Esophagus muscularis mucosa (tissue), 4 donors: Measurements from ENCODE around the gene LAPTM5.

Source experiments
- EP300 ChIP-seq: sonication (generic); formaldehyde crosslinking; IDR thresholded peaks from one replicate; pipeline ENCODE4 v1.6.1; 2017; ENCODE audit warnings: antibody characterized with exemption
- POLR2A ChIP-seq: fragments of 450-650 bp; IDR thresholded peaks from one replicate; pipeline ENCODE4 v1.6.1; 2017; ENCODE audit warnings: antibody characterized with exemption, moderate library complexity, mild to moderate bottlenecking, low read depth
- POLR2AphosphoS5 ChIP-seq, 2 donors: sonication (generic); formaldehyde crosslinking; IDR thresholded peaks; one replicate each; pipeline ENCODE4 v1.6.1; 2017; ENCODE audit warnings: antibody characterized with exemption in 2 of 2
- TF ChIP-seq, protein P1 (sequence below), 3 experiments: fragments of 200-600 bp in 2 of 3; fragments of 450-650 bp in 1 of 3; sonication (generic) in 2 of 3; IDR thresholded peaks; one replicate each; pipeline ENCODE4 v1.5.1; 2017 to 2019; ENCODE audit warnings: antibody characterized with exemption in 3 of 3, mild to moderate bottlenecking in 2 of 3, moderate library complexity in 1 of 3

DNA sequence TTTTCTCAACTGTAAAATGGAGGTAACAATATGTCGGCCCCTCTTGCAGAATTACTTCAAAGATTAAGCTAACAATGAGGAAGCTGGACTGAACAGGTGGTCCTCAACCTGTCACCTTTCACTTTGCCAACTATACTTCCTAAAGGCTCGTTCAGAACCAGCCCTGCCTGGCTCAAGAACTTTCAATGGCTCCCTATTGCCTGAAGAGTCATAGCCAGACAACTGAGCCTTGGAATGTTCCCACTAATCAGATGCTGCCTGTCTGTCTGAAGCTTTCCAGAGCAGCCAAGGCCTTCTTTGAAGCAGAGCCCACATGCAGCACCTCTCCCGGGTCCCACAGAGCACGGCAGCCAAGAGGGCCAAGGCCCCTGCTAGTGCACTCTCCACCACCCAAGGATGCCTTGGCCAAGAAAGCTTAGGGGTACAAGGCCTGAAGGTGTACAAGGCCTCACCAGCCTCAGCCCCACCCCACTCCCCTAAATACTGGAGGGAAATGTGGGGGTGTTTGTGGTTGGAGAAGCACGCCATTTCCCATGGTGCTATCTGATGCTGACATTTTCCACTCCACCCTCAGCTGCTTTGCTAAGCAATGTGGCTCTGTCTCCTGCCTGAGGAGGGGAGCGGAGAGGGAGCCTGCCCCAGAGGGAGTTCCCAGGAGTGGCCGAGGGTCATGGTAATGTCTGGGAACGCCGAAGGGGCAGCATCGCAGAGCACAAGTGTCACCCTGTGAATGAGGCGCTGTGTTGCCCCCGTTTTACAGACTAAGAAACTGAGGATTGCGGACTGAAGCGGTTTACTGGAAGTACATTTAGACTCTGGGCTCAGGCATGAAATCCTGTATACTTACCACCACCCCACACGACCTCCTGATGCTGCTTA lies 8.2 kb upstream of the LAPTM5 start:
- TF ChIP-seq, protein P1, sequence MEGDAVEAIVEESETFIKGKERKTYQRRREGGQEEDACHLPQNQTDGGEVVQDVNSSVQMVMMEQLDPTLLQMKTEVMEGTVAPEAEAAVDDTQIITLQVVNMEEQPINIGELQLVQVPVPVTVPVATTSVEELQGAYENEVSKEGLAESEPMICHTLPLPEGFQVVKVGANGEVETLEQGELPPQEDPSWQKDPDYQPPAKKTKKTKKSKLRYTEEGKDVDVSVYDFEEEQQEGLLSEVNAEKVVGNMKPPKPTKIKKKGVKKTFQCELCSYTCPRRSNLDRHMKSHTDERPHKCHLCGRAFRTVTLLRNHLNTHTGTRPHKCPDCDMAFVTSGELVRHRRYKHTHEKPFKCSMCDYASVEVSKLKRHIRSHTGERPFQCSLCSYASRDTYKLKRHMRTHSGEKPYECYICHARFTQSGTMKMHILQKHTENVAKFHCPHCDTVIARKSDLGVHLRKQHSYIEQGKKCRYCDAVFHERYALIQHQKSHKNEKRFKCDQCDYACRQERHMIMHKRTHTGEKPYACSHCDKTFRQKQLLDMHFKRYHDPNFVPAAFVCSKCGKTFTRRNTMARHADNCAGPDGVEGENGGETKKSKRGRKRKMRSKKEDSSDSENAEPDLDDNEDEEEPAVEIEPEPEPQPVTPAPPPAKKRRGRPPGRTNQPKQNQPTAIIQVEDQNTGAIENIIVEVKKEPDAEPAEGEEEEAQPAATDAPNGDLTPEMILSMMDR (IDR thresholded peaks at IDR 0.05) = no peak
- TF ChIP-seq POLR2A = no peak
- no peak for TF ChIP-seq EP300
- no peak for TF ChIP-seq POLR2AphosphoS5 (IDR thresholded peaks at IDR 0.05)
